Measurements from ENCODE around the gene SMIM38. TPM values are rescaled to one million over a fixed set of nuclear protein-coding genes. Genes with fewer than 3 reads are reported as not detected.

Gene SMIM38
- total RNA-seq, 1 donor from 2014 or later = not detected

GRCh38 chr11:69159150-69159852 lies 3.6 kb downstream of the SMIM38 start:
- Mint-ChIP-seq H3K4me3 (ENCODE audit: unreplicated experiment) (no peak overlapping the region), H3K9me3 (ENCODE audit: unreplicated experiment) (no peaks in the 10 kb centered on the region), H3K27ac (ENCODE audit: unreplicated experiment) (no peak overlapping the region), H3K4me1 (ENCODE audit: unreplicated experiment) (peaks cover 4% of the 10 kb centered on the region), H3K36me3 (ENCODE audit: low read depth, unreplicated experiment) (no peaks in the 10 kb centered on the region), H3K27me3 (ENCODE audit: unreplicated experiment) (peaks cover 5% of the 10 kb centered on the region)
- DNase-seq (ENCODE audit: low spot score) = no peak
- TF ChIP-seq CTCF (IDR thresholded peaks at IDR 0.05; ENCODE audit: unreplicated experiment) = no peak

DNA sequence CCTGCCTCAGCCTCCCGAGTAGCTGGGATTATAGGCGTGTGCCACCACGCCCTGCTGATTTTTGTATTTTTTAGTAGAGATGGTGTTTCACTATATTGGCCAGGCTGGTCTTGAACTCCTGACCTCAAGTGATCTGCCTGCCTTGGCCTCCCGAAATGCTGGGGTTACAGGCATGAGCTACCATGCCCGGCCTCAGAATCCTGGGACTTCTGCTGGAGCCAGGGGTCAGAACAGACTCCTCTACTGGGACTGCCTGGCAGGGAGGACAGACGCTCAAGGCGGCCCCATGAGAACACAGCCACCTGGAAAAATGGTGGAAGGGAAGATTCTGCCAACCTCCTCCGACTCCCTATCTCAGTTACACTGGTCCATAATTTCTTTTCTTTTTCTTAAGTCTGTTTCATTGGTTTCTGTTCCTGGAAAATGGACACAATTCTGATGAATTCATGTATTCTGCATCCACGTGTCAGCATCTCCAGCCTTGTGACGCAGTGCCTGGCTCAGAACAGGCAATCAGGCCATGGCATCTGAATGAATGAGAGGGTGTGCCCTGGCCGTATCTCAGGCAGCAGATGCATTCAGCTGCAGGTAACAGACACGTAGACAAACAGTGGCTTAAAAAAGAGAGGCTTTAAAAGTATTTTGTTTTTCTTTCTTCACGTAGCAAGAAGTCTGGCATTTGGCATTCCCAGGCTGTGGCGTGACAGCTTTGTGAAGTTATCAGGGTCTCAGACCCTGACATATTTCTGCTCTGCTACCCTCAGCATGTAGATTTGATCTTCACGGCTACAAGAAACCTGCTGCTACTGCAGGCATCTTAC lies 4.8 kb downstream of the SMIM38 start:
- no peak for DNase-seq (ENCODE audit: low spot score)
- peaks cover 5% of the 10 kb centered on the region for H3K27me3 Mint-ChIP-seq (ENCODE audit: unreplicated experiment)
- no peaks in the 10 kb centered on the region for H3K9me3 Mint-ChIP-seq (ENCODE audit: unreplicated experiment)
- H3K36me3 Mint-ChIP-seq (ENCODE audit: low read depth, unreplicated experiment) = no peaks in the 10 kb centered on the region
- TF ChIP-seq CTCF (IDR thresholded peaks at IDR 0.05; ENCODE audit: unreplicated experiment) = no peak
- H3K27ac Mint-ChIP-seq (ENCODE audit: unreplicated experiment) = no peak overlapping the region
- H3K4me1 Mint-ChIP-seq (ENCODE audit: unreplicated experiment) = peaks cover 4% of the 10 kb centered on the region
- H3K4me3 Mint-ChIP-seq (ENCODE audit: unreplicated experiment) = no peak overlapping the region

- Mint-ChIP-seq H3K36me3 (ENCODE audit: low read depth, unreplicated experiment) (no peaks in the 10 kb centered on the region), H3K4me1 (ENCODE audit: unreplicated experiment) (no peaks in the 10 kb centered on the region)
These were observed 5.3 kb downstream of the SMIM38 start for GRCh38 chr11:69161117-69161407.

GRCh38 chr11:69162505-69162904 lies 6.8 kb downstream of the SMIM38 start:
- H3K27me3 Mint-ChIP-seq (ENCODE audit: unreplicated experiment) = peaks cover 9% of the 10 kb centered on the region
- TF ChIP-seq CTCF (IDR thresholded peaks at IDR 0.05; ENCODE audit: unreplicated experiment) = no peak
- H3K9me3 Mint-ChIP-seq (ENCODE audit: unreplicated experiment) = no peaks in the 10 kb centered on the region
- H3K4me3 Mint-ChIP-seq (ENCODE audit: unreplicated experiment) = no peak overlapping the region
- no peak for DNase-seq (ENCODE audit: low spot score)
- no peak overlapping the region for H3K27ac Mint-ChIP-seq (ENCODE audit: unreplicated experiment)
- H3K36me3 Mint-ChIP-seq (ENCODE audit: low read depth, unreplicated experiment) = no peaks in the 10 kb centered on the region
- no peaks in the 10 kb centered on the region for H3K4me1 Mint-ChIP-seq (ENCODE audit: unreplicated experiment)

More at GRCh38 chr11:69161117-69161407, 5.3 kb downstream of the SMIM38 start:
- Mint-ChIP-seq H3K9me3 (ENCODE audit: unreplicated experiment) (no peaks in the 10 kb centered on the region), H3K27me3 (ENCODE audit: unreplicated experiment) (peaks cover 3% of the 10 kb centered on the region), H3K4me3 (ENCODE audit: unreplicated experiment) (no peak overlapping the region), H3K27ac (ENCODE audit: unreplicated experiment) (no peak overlapping the region)
- DNase-seq (ENCODE audit: low spot score) = no peak
- TF ChIP-seq CTCF (IDR thresholded peaks at IDR 0.05; ENCODE audit: unreplicated experiment) = no peak

DNA sequence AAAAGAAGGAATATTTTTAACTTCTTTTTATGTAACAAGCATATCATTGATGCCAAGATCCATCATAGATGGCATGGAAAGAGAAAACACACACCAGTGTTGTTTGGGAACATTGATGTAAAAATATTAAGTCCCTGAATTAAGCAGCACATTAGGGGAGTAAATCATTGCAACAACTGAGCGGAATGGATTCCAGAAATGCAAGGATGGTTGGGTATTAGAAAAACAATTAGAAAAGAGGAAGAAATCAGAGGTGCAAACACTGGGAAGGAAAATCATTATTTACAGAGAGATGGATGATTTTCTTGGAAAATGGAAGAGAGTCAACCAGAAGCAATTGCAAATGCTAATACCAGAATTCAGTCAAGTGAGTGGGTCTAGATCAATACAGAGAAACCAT lies 8.1 kb downstream of the SMIM38 start:
- no peak for DNase-seq (ENCODE audit: low spot score)
- TF ChIP-seq CTCF (IDR thresholded peaks at IDR 0.05; ENCODE audit: unreplicated experiment) = no peak
- H3K27ac Mint-ChIP-seq (ENCODE audit: unreplicated experiment) = no peak overlapping the region

More for the DNA sequence above, 8.1 kb downstream of the SMIM38 start:
- no peaks in the 10 kb centered on the region for H3K4me1 Mint-ChIP-seq (ENCODE audit: unreplicated experiment)
- no peaks in the 10 kb centered on the region for H3K9me3 Mint-ChIP-seq (ENCODE audit: unreplicated experiment)
- no peak overlapping the region for H3K4me3 Mint-ChIP-seq (ENCODE audit: unreplicated experiment)
- no peaks in the 10 kb centered on the region for H3K36me3 Mint-ChIP-seq (ENCODE audit: low read depth, unreplicated experiment)
- H3K27me3 Mint-ChIP-seq (ENCODE audit: unreplicated experiment) = peaks cover 13% of the 10 kb centered on the region

All from endothelial cell (in vitro differentiated cells).